Glomerular endothelial cell (primary cell): ENCODE data around the gene RPL19. TPM values are rescaled to one million over a fixed set of nuclear protein-coding genes. Genes with fewer than 3 reads are reported as not detected.
"Not testable (repeated sequence)": the region's sequence is repeated elsewhere in the genome, so short reads cannot be mapped to it uniquely, and the experiment has no call there.

Experiments used
- DNase-seq: peaks from one replicate; pipeline ENCODE4 v3.0.0-alpha.2; 2011; ENCODE audit warnings: low read depth, low spot score; ENCODE audit errors: extremely low read depth
- total RNA-seq: library from RNA; depleted of rRNA; stranded (reverse); fragments of >200 nt; gene quantifications from 2 replicates; pipeline ENCODE4 v1.2.3, GENCODE V29; 2015

The RPL19 gene
- 1,721 and 2,282 TPM in 2 replicates for total RNA-seq

DNA sequence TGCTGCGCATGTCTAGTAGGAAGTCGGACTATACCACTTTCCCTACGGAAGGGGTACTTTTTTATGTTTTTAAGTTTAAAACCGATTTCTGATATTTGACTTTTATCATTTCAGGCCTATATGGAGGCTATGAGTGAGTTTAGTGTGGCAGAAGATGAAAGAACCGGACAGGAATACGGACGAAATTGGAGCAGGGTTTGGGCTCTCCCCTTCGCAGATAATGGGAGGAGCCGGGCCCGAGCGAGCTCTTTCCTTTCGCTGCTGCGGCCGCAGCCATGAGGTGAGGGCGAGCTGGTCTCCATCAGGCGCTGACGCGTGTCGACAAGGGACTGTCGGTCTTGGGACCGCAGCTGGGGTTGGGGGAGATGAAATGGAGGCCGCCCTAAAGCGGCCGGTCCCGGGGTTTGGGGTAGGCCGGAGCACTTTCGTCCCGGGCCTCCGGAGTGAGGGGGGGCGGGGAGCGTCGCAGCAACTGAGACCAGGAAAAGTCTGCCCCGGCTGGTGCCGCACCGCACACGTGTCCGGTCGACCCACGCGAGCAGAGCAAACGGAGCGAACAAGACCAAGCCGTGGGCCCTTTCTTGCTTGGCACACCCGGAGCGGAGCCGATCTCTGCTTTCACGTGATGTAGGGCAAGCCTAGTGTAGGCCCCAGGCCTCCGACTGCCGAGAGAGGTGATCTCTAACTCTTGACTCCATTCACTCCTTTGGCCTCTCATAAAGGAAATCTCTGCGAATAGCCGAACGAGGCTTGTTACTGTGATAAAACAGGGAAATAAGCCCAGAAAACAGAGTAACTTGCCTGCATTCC, at the start of gene RPL19:
RPL19 (plus strand) TSS at position 214 of the 810 bp plus-strand sequence; CDS start at position 276, 62 bp downstream.
- peak; percentile 91 for DNase-seq

DNA sequence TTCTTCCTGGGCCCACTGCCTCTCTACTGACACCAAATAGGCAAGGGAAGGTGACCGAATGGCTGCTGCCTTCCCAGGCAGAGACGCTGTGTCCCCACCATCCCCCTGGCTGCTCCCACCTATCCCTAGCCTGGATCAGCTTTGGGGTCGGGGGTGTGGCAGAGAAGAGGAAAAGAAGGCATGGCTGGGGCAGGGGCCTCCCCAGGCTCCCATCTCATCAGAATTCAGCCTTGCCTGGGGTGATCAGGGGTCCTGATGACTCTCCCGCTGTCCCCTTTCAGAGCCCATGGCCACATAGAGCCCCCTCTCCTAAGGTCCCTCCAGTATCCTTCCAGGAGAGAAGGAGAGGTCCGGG, 49.3 kb upstream of the RPL19 start:
- no peak for DNase-seq

GRCh38 chr17:39151150-39151942, 48.7 kb upstream of the RPL19 start, which contains the start of gene PLXDC1:
Gene PLXDC1 (minus strand): TSS chr17:39151637. CDS start chr17:39151437, 200 bp downstream.
- DNase-seq, result no peak

- DNase-seq, result no peak
Measured at GRCh38 chr17:39151943-39152818, 47.9 kb upstream of the RPL19 start.

GRCh38 chr17:39153599-39154051, 46.5 kb upstream of the RPL19 start:
- DNase-seq, result peak; percentile 56

GRCh38 chr17:39155654-39156053, 44.4 kb upstream of the RPL19 start:
- no peak for DNase-seq

DNA sequence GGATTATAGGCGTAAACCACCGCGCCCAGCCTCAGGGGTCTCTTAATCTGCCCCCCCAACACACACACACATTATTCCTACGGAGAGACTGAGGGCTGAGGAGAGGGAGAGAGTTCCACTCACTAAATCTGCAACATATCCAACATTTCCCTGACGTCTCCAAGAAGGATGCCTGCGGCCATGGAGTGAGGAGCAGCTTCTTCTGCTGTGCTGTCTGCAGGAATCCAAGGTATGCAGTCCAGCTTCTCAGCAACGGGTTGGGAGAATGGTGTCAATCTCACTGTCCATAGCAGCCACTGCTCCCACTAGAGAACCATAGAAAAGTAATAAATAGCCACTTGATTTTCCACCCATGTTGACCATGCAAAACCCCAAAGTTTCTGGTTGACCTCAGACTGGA, 43.6 kb upstream of the RPL19 start:
- DNase-seq, result no peak

DNA sequence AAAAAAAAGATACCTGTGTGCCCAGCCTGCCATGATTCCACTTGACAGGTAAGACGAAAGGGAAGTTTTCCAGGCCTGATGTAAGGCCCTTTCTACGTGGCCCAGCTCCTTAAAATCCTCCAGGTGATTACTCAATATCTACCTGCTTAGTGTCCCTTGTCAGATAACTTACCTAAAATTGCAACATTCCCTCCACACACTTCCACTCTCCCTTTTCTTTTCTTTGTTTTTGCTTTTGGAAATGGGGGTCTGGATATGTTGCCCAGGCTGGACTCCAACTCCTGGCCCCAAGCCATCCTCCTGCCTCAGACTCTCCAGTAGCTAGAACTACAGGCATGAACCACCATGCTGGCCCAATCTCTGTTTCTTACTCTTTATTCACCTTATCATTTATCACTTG, 41.5 kb upstream of the RPL19 start:
- DNase-seq, result no peak

DNA sequence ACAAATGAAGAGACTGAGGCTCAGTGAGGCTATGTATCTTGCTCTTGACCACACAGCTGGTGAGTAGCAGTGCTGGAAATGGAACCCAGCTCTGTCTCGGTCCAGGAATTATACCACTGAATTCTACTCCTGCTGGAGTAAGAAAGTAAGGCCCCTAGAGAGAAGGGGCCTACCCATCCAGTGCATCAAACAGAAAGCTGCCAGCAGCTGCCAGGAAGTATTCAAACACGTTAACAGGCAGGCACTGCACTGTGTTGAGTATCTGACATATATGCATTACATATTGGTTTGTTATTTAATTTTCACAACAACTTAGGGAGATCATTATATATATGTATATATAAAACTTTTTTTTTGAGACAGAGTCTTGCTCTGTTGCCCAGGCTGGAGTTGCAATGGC, 38.1 kb upstream of the RPL19 start:
- DNase-seq, result no peak

DNA sequence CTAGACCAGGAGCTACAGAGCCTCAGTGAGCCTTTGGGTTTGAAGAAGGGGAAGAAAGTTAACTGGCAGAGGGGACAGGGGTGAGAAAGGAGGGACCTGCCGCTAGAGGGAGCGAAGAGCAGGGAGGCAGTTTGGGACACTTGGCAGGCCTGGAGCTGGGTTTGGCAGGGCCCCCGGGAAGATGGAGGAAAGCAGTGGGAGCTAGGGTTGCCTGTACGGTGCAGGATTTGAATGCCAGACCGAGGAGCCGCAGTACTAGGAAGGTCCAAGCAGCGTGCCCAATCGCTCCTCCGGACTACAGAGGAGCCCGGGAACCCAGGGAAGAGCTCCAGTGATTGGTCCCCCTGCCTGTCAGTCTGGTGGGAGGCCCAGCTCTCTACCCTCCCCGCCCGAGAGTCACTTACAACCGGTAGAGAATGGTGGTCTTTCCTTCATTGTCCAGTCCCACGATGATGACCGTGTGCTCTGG, 35.4 kb upstream of the RPL19 start:
- DNase-seq, result peak; percentile 67

DNA sequence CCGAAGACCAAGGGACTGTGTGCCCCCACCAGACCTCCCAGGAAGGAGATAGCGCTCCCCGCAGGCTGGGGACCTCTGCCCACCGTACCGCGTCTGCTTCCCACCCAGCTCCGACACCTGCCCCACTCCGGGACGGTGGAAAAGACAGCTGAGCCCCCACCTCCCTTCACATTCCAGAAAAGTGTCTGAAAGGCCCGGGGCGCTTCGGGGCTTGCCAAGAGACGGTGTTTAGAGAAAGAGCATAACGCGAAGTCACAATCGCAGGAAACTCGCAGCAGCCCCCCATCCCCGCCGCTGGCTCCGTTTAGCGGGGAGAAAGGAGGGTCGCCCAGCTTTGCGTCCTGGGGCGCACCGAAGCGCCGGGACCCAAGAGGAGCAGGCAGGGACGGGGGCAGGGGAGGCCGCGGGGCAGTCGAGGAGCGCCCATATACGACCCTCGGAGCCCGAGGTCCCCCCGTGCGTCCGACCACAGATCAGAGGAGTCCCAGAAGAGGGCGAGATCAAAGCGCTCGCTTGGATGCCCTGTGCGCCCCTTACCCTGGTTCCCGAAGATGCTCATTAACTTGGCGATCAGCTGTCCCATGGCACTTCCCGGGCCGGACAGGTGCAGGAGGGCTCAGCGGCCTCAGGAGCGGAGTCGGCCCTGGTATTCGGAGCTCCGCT, 34.8 kb upstream of the RPL19 start:
- no peak for DNase-seq

GRCh38 chr17:39165841-39166349, 34.2 kb upstream of the RPL19 start, which contains the start of gene ARL5C:
Gene ARL5C (minus strand): TSS chr17:39166161. CDS start chr17:39165760, 401 bp downstream.
- no peak for DNase-seq

DNA sequence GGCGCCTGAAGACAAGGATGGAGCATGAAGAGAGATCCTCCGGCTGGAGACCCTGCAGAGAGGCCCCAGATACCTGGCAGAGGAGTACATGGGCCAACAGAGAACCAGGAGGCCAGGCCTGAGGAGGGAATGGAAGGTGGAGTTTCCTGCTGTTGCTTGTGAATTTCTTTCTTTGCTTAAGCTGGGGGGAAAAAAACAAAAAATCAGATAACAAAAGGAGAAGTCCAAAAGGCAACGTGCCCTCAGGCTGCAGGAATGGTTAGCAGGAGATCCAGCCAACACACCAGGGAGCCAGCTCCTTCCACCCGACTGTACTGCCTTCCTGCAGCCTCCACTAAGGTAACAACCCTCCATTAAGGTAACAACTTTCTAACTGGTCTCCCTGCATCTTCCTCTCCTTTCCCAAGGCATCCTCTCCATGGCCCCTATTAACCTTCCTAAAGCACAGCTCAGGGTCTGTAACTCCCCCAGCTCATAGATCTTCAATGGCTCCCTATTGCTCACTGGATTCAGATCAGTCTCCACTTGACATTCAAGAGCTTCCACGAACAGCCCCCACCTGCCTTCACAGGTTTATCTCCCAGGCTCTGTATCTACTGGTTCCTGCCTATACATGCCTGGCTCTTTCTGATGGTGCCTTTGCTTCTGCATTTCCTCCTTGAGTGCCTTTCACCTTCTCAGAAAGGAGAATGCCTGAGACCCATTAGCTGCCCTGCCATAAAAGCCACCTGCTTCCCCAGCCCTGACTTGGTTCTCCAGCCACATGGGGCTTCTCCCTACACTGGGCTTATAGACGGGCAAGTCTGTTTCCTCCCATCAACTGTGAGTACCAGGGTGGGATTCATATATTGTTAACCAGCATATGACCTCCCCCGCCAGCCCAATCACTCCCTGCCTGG, 33.4 kb upstream of the RPL19 start:
- DNase-seq, result no peak

DNA sequence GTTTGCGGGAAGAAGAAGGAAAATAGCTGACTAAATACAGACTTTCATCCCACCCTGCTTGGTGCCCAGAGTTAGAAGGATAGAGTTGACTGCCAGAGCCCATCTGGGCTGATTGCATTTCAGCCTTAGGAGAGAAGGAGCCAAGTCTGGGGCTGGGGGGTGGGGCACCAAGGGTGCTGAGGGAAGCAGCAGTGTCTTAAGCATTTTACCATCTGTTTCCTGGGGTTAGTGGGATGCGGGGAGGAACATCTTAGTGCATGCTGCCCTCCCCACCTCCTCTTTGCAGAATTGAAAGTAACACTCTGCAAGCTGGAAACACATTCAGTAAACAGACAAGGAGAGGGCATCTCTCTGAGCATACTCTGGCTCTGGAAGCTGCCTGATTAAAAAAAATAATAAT, 32.6 kb upstream of the RPL19 start:
- DNase-seq, result no peak

DNA sequence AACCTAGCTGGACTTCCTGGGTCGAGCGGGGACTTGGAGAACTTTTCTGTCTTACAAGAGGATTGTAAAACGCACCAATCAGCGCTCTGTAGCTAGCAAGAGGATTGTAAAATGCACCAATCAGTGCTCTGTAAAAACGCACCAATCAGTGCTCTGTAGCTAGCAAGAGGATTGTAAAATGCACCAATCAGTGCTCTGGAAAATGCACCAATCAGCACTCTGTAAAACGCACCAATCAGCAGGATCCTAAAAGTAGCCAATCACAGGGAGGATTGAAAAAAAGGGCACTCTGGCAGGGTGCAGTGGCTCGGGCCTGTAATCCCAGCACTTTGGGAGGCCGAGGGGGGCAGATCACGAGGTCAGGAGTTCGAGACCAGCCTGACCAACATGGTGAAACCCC, 31.6 kb upstream of the RPL19 start:
- not testable (repeated sequence) for DNase-seq

GRCh38 chr17:39169101-39169500, 31.0 kb upstream of the RPL19 start:
- no peak for DNase-seq

DNA sequence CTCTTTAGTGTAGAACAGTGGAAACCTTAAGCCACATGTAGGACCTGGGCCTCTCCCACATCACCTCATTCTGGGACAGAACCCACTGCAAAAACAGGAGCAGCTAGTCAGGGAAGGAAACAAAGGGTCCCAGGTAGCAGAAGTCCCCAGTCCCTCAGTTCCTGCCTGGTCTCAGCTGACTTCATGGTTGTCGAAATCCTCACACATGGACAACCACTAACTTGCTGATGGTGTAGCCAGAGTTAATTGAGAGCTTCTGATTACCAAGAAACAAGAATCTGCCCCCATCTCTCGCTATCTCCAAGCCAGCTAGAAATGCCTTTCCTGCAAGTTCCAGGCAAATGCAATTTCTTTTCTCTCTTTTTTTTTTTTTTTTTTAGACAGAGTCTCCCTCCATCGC, 30.6 kb upstream of the RPL19 start:
- no peak for DNase-seq

- no peak for DNase-seq
Measured at GRCh38 chr17:39170109-39170508, 30.0 kb upstream of the RPL19 start.

DNA sequence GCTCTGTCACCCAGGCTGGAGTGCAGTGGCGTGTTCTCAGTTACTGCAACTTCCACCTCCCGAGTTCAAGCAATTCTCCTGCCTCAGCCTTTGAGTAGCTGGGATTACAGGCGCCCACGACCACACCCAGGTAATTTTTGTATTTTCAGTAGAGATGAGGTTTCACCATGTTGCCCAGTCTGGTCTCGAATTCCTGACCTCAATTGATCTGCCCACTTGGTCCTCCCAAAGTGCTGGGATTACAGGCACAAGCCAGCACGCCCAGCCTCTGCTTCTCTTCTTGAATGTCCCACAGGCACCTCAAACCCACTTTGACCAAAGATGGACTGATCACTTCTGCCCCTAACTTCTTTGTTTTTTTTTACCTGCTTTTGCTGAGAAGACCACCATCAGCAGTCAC, 29.5 kb upstream of the RPL19 start:
- DNase-seq, result no peak
